HFF-Myc (cell line): ENCODE results near the gene PANK2.

Experiments used
- DNase-seq: peaks from one replicate; pipeline ENCODE4 v3.0.0-alpha.2; 2011; ENCODE audit warnings: low read depth; ENCODE audit errors: extremely low read depth
- H3K4me3 ChIP-seq: replicated peaks from 2 replicates; pipeline ENCODE4 v1.5.1; 2011; ENCODE audit warnings: low read depth, mild to moderate bottlenecking, control low read depth, low read length
- CTCF ChIP-seq: IDR thresholded peaks from 2 replicates; pipeline ENCODE4 v1.5.1; 2012; ENCODE audit warnings: mild to moderate bottlenecking, low read depth, low read length, control low read depth; ENCODE audit errors: missing control alignments

Gene PANK2

GRCh38 chr20:3869839-3870634 is 19.1 kb upstream of the PANK2 start:
- no peak overlapping the region for H3K4me3 ChIP-seq
- DNase-seq: no peak
- no peak for TF ChIP-seq CTCF

- TF ChIP-seq CTCF: no peak
- no peak overlapping the region for H3K4me3 ChIP-seq
- no peak for DNase-seq
These were observed 17.5 kb upstream of the PANK2 start for GRCh38 chr20:3871550-3872265.

GRCh38 chr20:3873507-3873906 is 15.7 kb upstream of the PANK2 start:
- H3K4me3 ChIP-seq: no peak overlapping the region
- no peak for DNase-seq
- TF ChIP-seq CTCF: no peak

GRCh38 chr20:3874194-3874844 is 14.9 kb upstream of the PANK2 start:
- no peak for TF ChIP-seq CTCF
- H3K4me3 ChIP-seq: no peak overlapping the region
- DNase-seq: no peak

- no peak for DNase-seq
- no peak overlapping the region for H3K4me3 ChIP-seq
- TF ChIP-seq CTCF: no peak
These were observed 13.7 kb upstream of the PANK2 start for GRCh38 chr20:3875378-3875974.

- H3K4me3 ChIP-seq: no peak overlapping the region
- no peak for DNase-seq
- TF ChIP-seq CTCF: no peak
These were observed 13.2 kb upstream of the PANK2 start for GRCh38 chr20:3876000-3876399.
